Hair follicular keratinocyte (primary cell): ENCODE measurements around the gene ANO7. TPM values are rescaled to one million over a fixed set of nuclear protein-coding genes. Genes with fewer than 3 reads are reported as not detected.

Experiments
- total RNA-seq: library from RNA; depleted of rRNA; stranded (reverse); fragments of >200 nt; gene quantifications from 2 replicates; pipeline ENCODE4 v1.2.3, GENCODE V29; 2015

Gene ANO7, protein sequence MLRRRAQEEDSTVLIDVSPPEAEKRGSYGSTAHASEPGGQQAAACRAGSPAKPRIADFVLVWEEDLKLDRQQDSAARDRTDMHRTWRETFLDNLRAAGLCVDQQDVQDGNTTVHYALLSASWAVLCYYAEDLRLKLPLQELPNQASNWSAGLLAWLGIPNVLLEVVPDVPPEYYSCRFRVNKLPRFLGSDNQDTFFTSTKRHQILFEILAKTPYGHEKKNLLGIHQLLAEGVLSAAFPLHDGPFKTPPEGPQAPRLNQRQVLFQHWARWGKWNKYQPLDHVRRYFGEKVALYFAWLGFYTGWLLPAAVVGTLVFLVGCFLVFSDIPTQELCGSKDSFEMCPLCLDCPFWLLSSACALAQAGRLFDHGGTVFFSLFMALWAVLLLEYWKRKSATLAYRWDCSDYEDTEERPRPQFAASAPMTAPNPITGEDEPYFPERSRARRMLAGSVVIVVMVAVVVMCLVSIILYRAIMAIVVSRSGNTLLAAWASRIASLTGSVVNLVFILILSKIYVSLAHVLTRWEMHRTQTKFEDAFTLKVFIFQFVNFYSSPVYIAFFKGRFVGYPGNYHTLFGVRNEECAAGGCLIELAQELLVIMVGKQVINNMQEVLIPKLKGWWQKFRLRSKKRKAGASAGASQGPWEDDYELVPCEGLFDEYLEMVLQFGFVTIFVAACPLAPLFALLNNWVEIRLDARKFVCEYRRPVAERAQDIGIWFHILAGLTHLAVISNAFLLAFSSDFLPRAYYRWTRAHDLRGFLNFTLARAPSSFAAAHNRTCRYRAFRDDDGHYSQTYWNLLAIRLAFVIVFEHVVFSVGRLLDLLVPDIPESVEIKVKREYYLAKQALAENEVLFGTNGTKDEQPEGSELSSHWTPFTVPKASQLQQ
- 0.16 and 0.23 TPM in 2 replicates for total RNA-seq

DNA sequence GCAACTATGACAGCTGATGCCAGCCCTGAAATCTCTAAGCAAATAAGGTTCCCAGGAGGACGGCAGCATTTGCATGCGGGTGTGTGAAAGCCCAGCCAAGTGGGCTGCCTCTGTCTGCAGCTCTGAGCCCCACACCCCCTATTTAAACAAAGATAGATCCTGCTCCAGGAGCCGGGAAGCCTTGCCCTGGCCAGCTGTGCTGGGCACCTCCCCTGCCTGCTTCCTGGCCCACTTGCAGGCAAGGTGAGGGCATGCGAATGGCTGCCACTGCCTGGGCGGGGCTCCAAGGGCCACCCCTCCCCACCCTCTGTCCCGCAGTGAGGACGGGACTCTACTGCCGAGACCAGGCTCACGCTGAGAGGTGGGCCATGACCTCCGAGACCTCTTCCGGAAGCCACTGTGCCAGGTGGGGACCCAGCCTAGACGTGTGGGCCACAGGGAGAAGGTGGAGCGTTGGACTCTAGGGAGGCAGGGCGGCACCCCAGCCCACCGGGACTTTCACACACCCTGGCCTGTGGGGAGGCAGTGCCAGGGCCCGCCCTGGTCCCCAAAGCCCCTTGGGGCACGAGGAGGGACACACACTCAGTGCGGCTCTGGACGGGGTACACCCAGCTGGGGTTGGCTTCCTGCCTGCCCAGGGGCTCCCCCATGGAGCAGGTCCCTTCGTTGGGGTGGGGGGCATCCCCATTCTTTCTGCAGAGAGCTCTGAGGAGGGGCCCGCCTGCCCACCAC is at the start of gene ANO7:
Gene ANO7 (plus strand): TSS at position 317 of the 732 bp plus-strand sequence. CDS start 1,387 bp downstream, outside the sequence.

DNA sequence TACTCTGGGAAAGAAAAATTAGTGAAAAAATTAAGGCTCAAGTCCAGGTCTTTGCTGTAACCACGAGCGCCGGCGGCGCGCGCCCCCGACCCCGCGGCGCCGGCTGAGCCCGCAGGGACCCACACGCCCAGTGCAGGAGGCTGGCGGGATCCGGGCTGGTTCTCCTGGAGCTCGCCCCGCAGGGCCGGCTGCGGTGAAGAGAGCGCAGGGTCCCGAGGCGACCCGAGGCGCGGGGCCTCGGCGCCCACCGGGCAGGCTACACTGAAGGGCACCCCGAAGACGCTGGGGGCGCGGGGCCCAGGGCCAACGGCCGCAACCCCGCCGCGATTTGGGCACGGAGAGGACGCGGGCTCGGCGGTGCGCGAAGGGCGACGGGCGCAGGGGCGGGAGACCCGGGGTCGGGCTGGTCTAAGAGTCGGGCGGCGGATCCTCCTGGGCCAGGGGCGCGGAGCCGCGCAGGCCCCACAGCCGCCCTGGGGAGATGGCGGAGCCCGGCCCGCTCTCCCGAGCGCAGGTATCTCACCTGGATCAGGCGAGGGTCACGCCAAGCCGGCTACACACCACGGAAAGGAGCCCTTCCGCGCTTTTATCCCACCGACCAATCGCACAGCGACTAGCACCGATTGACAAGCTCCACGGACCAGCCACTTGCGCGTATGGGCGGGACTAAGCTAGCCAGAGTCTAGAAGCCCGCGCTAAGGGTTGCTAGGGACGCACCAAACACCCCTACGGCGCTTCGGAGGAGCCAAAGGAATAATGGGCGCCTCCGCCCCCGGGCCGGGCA is 39.4 kb upstream of the ANO7 start, which contains the start of gene PASK:
Gene PASK (minus strand): TSS at position 582 of the 784 bp plus-strand sequence. CDS start 6,440 bp downstream, outside the sequence.

DNA sequence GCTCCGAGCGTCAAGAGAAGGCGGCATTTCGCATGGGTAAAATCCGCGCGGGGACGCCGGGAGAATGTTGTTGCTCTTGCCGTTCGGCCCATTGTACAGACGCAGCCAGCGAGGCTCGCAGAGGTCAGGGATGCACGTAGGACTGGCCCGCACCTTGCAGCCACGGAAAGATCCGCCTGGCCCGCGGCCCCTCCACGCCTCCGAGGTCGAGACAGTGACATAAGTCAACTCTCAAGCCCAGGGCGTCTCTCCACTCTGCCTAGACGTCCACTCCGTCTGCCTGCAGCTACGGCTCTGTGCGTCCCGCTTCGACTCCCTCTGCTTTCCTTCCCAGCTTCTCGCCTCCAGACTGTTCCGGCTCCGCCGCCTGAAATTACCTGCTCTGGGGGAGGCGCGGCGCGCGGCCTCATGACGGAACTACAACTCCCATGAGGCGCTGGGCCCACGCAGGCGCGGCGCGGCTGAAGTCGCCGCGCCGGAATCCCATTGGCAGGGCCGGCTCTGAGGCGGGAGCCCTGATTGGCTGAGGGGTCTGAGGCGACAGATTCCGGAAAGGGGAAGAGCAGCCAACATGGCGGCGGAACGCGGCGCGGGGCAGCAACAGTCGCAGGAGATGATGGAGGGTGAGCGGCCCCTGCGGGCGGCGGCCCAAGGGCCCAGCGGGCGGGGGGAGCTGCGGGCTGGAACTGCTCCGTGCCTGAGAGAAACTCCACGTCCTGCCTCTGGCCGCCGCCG is 38.4 kb upstream of the ANO7 start, which contains the start of gene PPP1R7:
Gene PPP1R7 (plus strand): TSS at position 543 of the 735 bp plus-strand sequence. CDS start 29 bp downstream, at position 572.

Other genes with a start within 250 kb of the ANO7 start
- 0.08 and 1.2 TPM in 2 replicates for gene SNED1, start 190.1 kb upstream of the ANO7 start, total RNA-seq
- gene MTERF4, start 86.4 kb upstream of the ANO7 start, total RNA-seq, result 18.5 and 22.3 TPM in 2 replicates
- 2.1 and 6.1 TPM in 2 replicates for gene PASK, start 39.2 kb upstream of the ANO7 start, total RNA-seq
- gene PPP1R7, start 38.2 kb upstream of the ANO7 start, total RNA-seq, result 79.2 and 79.8 TPM in 2 replicates
- 341 and 617 TPM in 2 replicates for gene HDLBP, start 127.0 kb downstream of the ANO7 start, total RNA-seq
- gene SEPTIN2, start 127.2 kb downstream of the ANO7 start, total RNA-seq, result 204 and 221 TPM in 2 replicates
- 26.8 and 31.3 TPM in 2 replicates for gene FARP2, start 167.6 kb downstream of the ANO7 start, total RNA-seq